HepG2 (cell line): ENCODE results near the gene PPP3R1. TPM values are rescaled to one million over a fixed set of nuclear protein-coding genes. Genes with fewer than 3 reads are reported as not detected.

ENCODE experiments used
- ATAC-seq: fragments of 200-7000 bp; cut with Tn5 transposase; 3 replicates; pipeline ENCODE4 v1.9.1; 2020; ENCODE audit warnings: mild to moderate bottlenecking, moderate library complexity
- BruUV-seq: library from RNA; stranded (reverse); fragments of 400-500 nt; replicated peaks from 2 replicates; lab custom pipeline; 2021; lab: Mats Ljungman, UMichigan
- CTCF ChIA-PET: fragments of 300-600 bp; formaldehyde crosslinking; extraction: SDS; loops from one replicate; lab custom pipeline; 2021; ENCODE audit warnings: low total read pairs, inconsistent platforms, low intra/inter-chr PET ratio; lab: Yijun Ruan, JAX
- POLR2A ChIA-PET: fragments of 350-600 bp; sonication (Branson Sonifier 250); formaldehyde crosslinking; loops from one replicate; lab custom pipeline; 2020; ENCODE audit warnings: antibody characterized with exemption, inconsistent platforms; lab: Yijun Ruan, JAX
- DNase-seq: peaks from one replicate; pipeline ENCODE4 v3.0.0-alpha.2; 2015; ENCODE audit warnings: low spot score
- FAIRE-seq: peaks from 3 replicates; lab custom pipeline; 2011; peaks lifted over from hg19 to GRCh38; lab: Jason Lieb, UNC
- H2AFZ ChIP-seq: one replicate; pipeline ENCODE4 v1.6.1; 2011; ENCODE audit warnings: low read length, inconsistent platforms
- H3K27ac ChIP-seq: fragments of 300-600 bp; 3 replicates; pipeline ENCODE4 v1.8.0; 2011; ENCODE audit warnings: mixed run types, mild to moderate bottlenecking, mixed read lengths, low read length, inconsistent platforms; ENCODE audit not compliant: insufficient read depth; ENCODE audit errors: extremely low read length
- H3K27me3 ChIP-seq, 2 experiments: fragments of 200-600 bp in 1 of 2; 2 replicates in 1 of 2; 3 replicates in 1 of 2; pipeline versions ENCODE4 v1.6.0 to v1.8.0; 2011; ENCODE audit warnings: low read length in 2 of 2, mild to moderate bottlenecking in 2 of 2, moderate library complexity in 2 of 2, inconsistent platforms in 1 of 2; ENCODE audit not compliant: insufficient read depth in 2 of 2, control insufficient read depth in 1 of 2
- H3K36me3 ChIP-seq, 2 experiments: fragments of 200-600 bp in 1 of 2; replicated peaks in 1 of 2; 2 replicates in 1 of 2; 3 replicates in 1 of 2; pipeline versions ENCODE4 v1.5.1 to v1.8.0; 2011; ENCODE audit warnings: low read length in 2 of 2, inconsistent platforms in 1 of 2; ENCODE audit not compliant: insufficient read depth in 2 of 2, control insufficient read depth in 1 of 2
- H3K4me1 ChIP-seq: 2 replicates; pipeline ENCODE4 v1.5.1; 2012; ENCODE audit warnings: low read length, inconsistent platforms; ENCODE audit not compliant: insufficient read depth
- H3K4me2 ChIP-seq: 2 replicates; pipeline ENCODE4 v1.6.0; 2011; ENCODE audit warnings: low read depth, low read length, inconsistent platforms
- H3K4me3 ChIP-seq, 3 experiments: fragments of 200-600 bp in 1 of 3; sonication (generic), shearing (Covaris generic) in 1 of 3; replicated peaks in 1 of 3; 2 replicates each; pipeline ENCODE4 v1.5.1; 2011 to 2016; ENCODE audit warnings: low read length in 3 of 3, inconsistent platforms in 2 of 3, low read depth in 2 of 3, mild to moderate bottlenecking in 2 of 3, control low read depth in 1 of 3, mixed read lengths in 1 of 3; ENCODE audit not compliant: insufficient read depth in 1 of 3
- H3K79me2 ChIP-seq: one replicate; pipeline ENCODE4 v1.6.1; 2011; ENCODE audit warnings: low read length, inconsistent platforms; ENCODE audit not compliant: insufficient read depth
- H3K9ac ChIP-seq: 2 replicates; pipeline ENCODE4 v1.6.0; 2011; ENCODE audit warnings: mild to moderate bottlenecking, low read depth, low read length, inconsistent platforms; ENCODE audit not compliant: insufficient read depth
- H3K9me3 ChIP-seq: 2 replicates; pipeline ENCODE4 v1.5.1; 2012; ENCODE audit warnings: mild to moderate bottlenecking, low read length
- H4K20me1 ChIP-seq: 2 replicates; pipeline ENCODE4 v1.6.0; 2011; ENCODE audit warnings: inconsistent platforms, mild to moderate bottlenecking, low read length, moderate library complexity; ENCODE audit not compliant: insufficient read depth
- ATF4 ChIP-seq, 2 experiments: fragments of 450-650 bp in 1 of 2; sonication (generic) in 1 of 2; formaldehyde crosslinking; IDR thresholded peaks; 2 replicates each; pipeline versions ENCODE4 v1.5.0 to v1.8.0; 2020 to 2022; ENCODE audit warnings: mild to moderate bottlenecking in 1 of 2, missing genetic modification reagents in 1 of 2
- CCAR2 ChIP-seq: fragments of 200-400 bp; formaldehyde crosslinking; optimal IDR thresholded peaks from 2 replicates; pipeline ENCODE3; 2018; ENCODE audit warnings: low read depth, mild to moderate bottlenecking, low read length, moderate library complexity
- FOSL2 ChIP-seq: sonication (generic); formaldehyde crosslinking; IDR thresholded peaks from 2 replicates; pipeline ENCODE4 v1.4.0; 2020; ENCODE audit warnings: missing genetic modification reagents
- GATAD1 ChIP-seq: IDR thresholded peaks from 2 replicates; pipeline ENCODE4 v1.6.1; 2016; ENCODE audit warnings: missing genetic modification reagents, missing compliant biosample characterization
- GZF1 ChIP-seq: sonication (generic); formaldehyde crosslinking; IDR thresholded peaks from 2 replicates; pipeline ENCODE4 v1.5.1; 2020; ENCODE audit warnings: mild to moderate bottlenecking, missing genetic modification reagents
- IKZF5 ChIP-seq: IDR thresholded peaks from 2 replicates; pipeline ENCODE4 v1.6.1; 2018; ENCODE audit warnings: missing genetic modification reagents, mild to moderate bottlenecking, missing compliant biosample characterization
- LBX2 ChIP-seq: sonication (generic); formaldehyde crosslinking; IDR thresholded peaks from 2 replicates; pipeline ENCODE4 v1.5.0; 2020; ENCODE audit warnings: missing genetic modification reagents, mild to moderate bottlenecking, borderline replicate concordance
- RNF219 ChIP-seq: sonication (generic); formaldehyde crosslinking; IDR thresholded peaks from 2 replicates; pipeline ENCODE4 v1.5.0; 2020; ENCODE audit warnings: mild to moderate bottlenecking, missing genetic modification reagents
- SUZ12 ChIP-seq: fragments of 150-350 bp; IDR thresholded peaks from 2 replicates; pipeline ENCODE4 v1.6.1; 2014; ENCODE audit warnings: low read depth, low read length
- THYN1 ChIP-seq: sonication (generic); formaldehyde crosslinking; IDR thresholded peaks from 2 replicates; pipeline ENCODE4 v1.8.1; 2023; ENCODE audit warnings: low read depth, mild to moderate bottlenecking, moderate library complexity, missing genetic modification reagents, borderline replicate concordance
- ZBTB39 ChIP-seq: sonication (generic); formaldehyde crosslinking; IDR thresholded peaks from 2 replicates; pipeline ENCODE4 v1.5.0; 2020; ENCODE audit warnings: missing genetic modification reagents
- ZNF3 ChIP-seq: IDR thresholded peaks from 2 replicates; pipeline ENCODE4 v1.7.0; 2017; ENCODE audit warnings: inconsistent platforms
- ZNF510 ChIP-seq: sonication (generic); formaldehyde crosslinking; IDR thresholded peaks from 2 replicates; pipeline ENCODE4 v1.4.0; 2020; ENCODE audit warnings: low read depth, mild to moderate bottlenecking, missing genetic modification reagents
- ZNF563 ChIP-seq: sonication (generic); formaldehyde crosslinking; IDR thresholded peaks from 2 replicates; pipeline ENCODE4 v1.8.0; 2022; ENCODE audit warnings: mild to moderate bottlenecking, moderate library complexity, missing genetic modification reagents
- ZNF709 ChIP-seq: sonication (generic); formaldehyde crosslinking; IDR thresholded peaks from 2 replicates; pipeline ENCODE4 v1.5.0; 2020; ENCODE audit warnings: mild to moderate bottlenecking, missing genetic modification reagents
- ZSCAN31 ChIP-seq: sonication (generic); formaldehyde crosslinking; IDR thresholded peaks from 2 replicates; pipeline ENCODE4 v1.5.0; 2020; ENCODE audit warnings: low read depth, mild to moderate bottlenecking, missing genetic modification reagents
- WGBS: methylation state at CpG from one replicate; pipeline ENCODE4 v1.1.6; 2017; ENCODE audit warnings: low lambda C conversion rate; 5-methylcytosine and 5-hydroxymethylcytosine counted together
- in situ Hi-C: cut with HindIII; loops from 2 replicates; pipeline ENCODE4 v1.10.0; 2017; ENCODE audit warnings: low pct_unique_long_range_greater_than_20kb; ENCODE audit not compliant: extremely low pct_ligation_motif_present
- intact Hi-C: fragments of 100-400 bp; cut with micrococcal nuclease; formaldehyde crosslinking; loops from one replicate; pipeline ENCODE4 v1.10.0; 2022; ENCODE audit not compliant: unreplicated experiment
- polyA plus RNA-seq, 8 experiments: library from polyadenylated mRNA; depleted of rRNA in 3 of 8; stranded (reverse) in 7 of 8; unstranded in 1 of 8; fragments of >200 nt; fragmentation: Illumina TruSeq in 4 of 8; extraction: Trizol in 4 of 8; gene quantifications; 2 replicates each; pipeline versions ENCODE4 v1.2.1 to v1.2.3, GENCODE V29; 2011 to 2016; ENCODE audit warnings: low read depth in 4 of 8, missing spikeins in 1 of 8, mixed read lengths in 1 of 8; ENCODE audit not compliant: insufficient read depth in 1 of 8
- total RNA-seq, 5 experiments: library from RNA; depleted of rRNA; stranded (reverse); fragments of >200 nt; fragmentation: Illumina TruSeq; extraction: Trizol; gene quantifications; 2 replicates each; pipeline ENCODE4 v1.2.3, GENCODE V29; 2016; ENCODE audit warnings: low read depth in 1 of 5

PPP3R1 gene
- total and polyA plus RNA-seq, 2 of the 13 experiments (the other 11 are each of a cell fraction or from before 2014, with no cell fraction given): 11.6 to 25.7 TPM

- in situ Hi-C loops (no loop called here), intact Hi-C loops (loop anchor here (1.0 to 5.0 kb wide), 2 partner anchors 40 to 95 kb away; partner anchors contain the start of gene PPP3R1)
- Histone ChIP-seq H2AFZ (peak within 1 kb of the TSS; percentile 94), H3K4me3 (peak within 1 kb of the TSS; percentile 82 to 91 (median 82)), H3K4me2 (peak within 1 kb of the TSS; percentile 72), H3K9ac (peak within 1 kb of the TSS; percentile 91), H3K79me2 (peaks cover 39% of the 10 kb centered on the region), H4K20me1 (no peaks in the 10 kb centered on the region), H3K9me3 (no peaks in the 10 kb centered on the region), H3K27me3 (no peaks in the 10 kb centered on the region; a peak in 1 of 5 replicates), H3K4me1 (peaks cover 17% of the 10 kb centered on the region; the same call in 1 of the 2 replicates), H3K36me3 (peaks cover 12 to 24% of the 10 kb centered on the region in 2 experiments), H3K27ac (peak within 1 kb of the TSS; percentile 90)
- CTCF ChIA-PET: no interaction called here
- FAIRE-seq: peak; percentile 91
- WGBS: under 1% methylated on average over 35 of the region's 44 CpGs
- peak; percentile 95 for DNase-seq
- POLR2A ChIA-PET: interaction anchor here (1.0 to 2.1 kb wide), 6 partner anchors 11 to 95 kb away, joined by 3 to 26 read pairs (median 9); partner anchors contain the start of genes C1D and PPP3R1
- ATAC-seq: peak; percentile 97
- no TSS peak for BruUV-seq
- TF ChIP-seq ATF4 (CRISPR knock-in tag; IDR thresholded peaks at IDR 0.05) (peak in 1 of 2 experiments; percentile 45; a peak in 1 of 4 replicates), IKZF5 (0 out of 2 replicates have a peak, but pooled peaks have one; percentile 54), ZBTB39 (CRISPR knock-in tag) (no peak), ZNF3 (CRISPR knock-in tag) (no peak), ZSCAN31 (CRISPR knock-in tag) (peak; percentile 68), ZNF563 (CRISPR knock-in tag) (0 out of 2 replicates have a peak, but pooled peaks have one; percentile 56), ZNF510 (peak; percentile 93), GZF1 (CRISPR knock-in tag) (no peak), LBX2 (CRISPR knock-in tag) (peak; percentile 51; the same call in 1 of the 2 replicates), CCAR2 (peak; percentile 93), ZNF709 (CRISPR knock-in tag) (no peak; the same call in 1 of the 2 replicates), FOSL2 (CRISPR knock-in tag) (peak; percentile 38; the same call in 1 of the 2 replicates), SUZ12 (no peak), RNF219 (CRISPR knock-in tag) (no peak; the same call in 1 of the 2 replicates), THYN1 (CRISPR knock-in tag) (no peak), GATAD1 (CRISPR knock-in tag) (peak; percentile 97)
Observed at GRCh38 chr2:68157402-68158133, 94.8 kb downstream of the PPP3R1 start, which contains the start of gene PNO1. Gene PNO1 (plus strand): TSS chr2:68157888. CDS start chr2:68157935, 47 bp downstream.
